HG02610 (cell line): ENCODE measurements around the gene WDR48.
"Not testable (repeated sequence)": the region's sequence is repeated elsewhere in the genome, so short reads cannot be mapped to it uniquely, and the experiment has no call there.

Source experiments
- ATAC-seq: cut with Tn5 transposase; IDR thresholded peaks from one replicate; pipeline ENCODE4 v1.9.1; 2021; ENCODE audit warnings: mild to moderate bottlenecking, moderate library complexity; ENCODE audit not compliant: unreplicated experiment

The WDR48 gene

GRCh38 chr3:39051649-39052561 lies at the start of gene WDR48, which contains the start of gene SCN11A:
TSS of gene WDR48 (plus strand) at chr3:39052016. CDS start at chr3:39052026, 10 bp downstream.
TSS of gene SCN11A (minus strand) at chr3:39051944. CDS start at chr3:38950362, 101,582 bp downstream.
- peak; percentile 97 for ATAC-seq

- ATAC-seq: no peak
Observed at GRCh38 chr3:39005295-39005694, 46.5 kb upstream of the WDR48 start.

- ATAC-seq: no peak
Observed at GRCh38 chr3:39011191-39011736, 40.6 kb upstream of the WDR48 start.

- no peak for ATAC-seq
Observed at GRCh38 chr3:39013289-39013688, 38.5 kb upstream of the WDR48 start.

GRCh38 chr3:39013921-39014509 lies 37.8 kb upstream of the WDR48 start:
- no peak for ATAC-seq

- no peak for ATAC-seq
Observed at GRCh38 chr3:39015418-39015817, 36.4 kb upstream of the WDR48 start.

- no peak for ATAC-seq
Observed at GRCh38 chr3:39019299-39019698, 32.5 kb upstream of the WDR48 start.

GRCh38 chr3:39021029-39021428 lies 30.8 kb upstream of the WDR48 start:
- peak; percentile 82 for ATAC-seq

GRCh38 chr3:39021465-39022285 lies 30.1 kb upstream of the WDR48 start:
- no peak for ATAC-seq

- ATAC-seq: no peak
Observed at GRCh38 chr3:39022286-39022630, 29.6 kb upstream of the WDR48 start.

GRCh38 chr3:39024497-39024896 lies 27.3 kb upstream of the WDR48 start:
- ATAC-seq: no peak

GRCh38 chr3:39025222-39025970 lies 26.4 kb upstream of the WDR48 start:
- ATAC-seq: no peak

GRCh38 chr3:39028546-39028945 lies 23.3 kb upstream of the WDR48 start:
- ATAC-seq: no peak

- no peak for ATAC-seq
Observed at GRCh38 chr3:39029556-39029955, 22.3 kb upstream of the WDR48 start.

GRCh38 chr3:39038165-39038564 lies 13.7 kb upstream of the WDR48 start:
- no peak for ATAC-seq

- ATAC-seq: no peak
Observed at GRCh38 chr3:39050029-39050428, 1.8 kb upstream of the WDR48 start.

- ATAC-seq: no peak
Observed at GRCh38 chr3:39052583-39052982, 767 bp downstream of the WDR48 start.

- ATAC-seq: no peak
Observed at GRCh38 chr3:39053696-39054095, 1.9 kb downstream of the WDR48 start.

- ATAC-seq: no peak
Observed at GRCh38 chr3:39056151-39056550, 4.3 kb downstream of the WDR48 start.

GRCh38 chr3:39061228-39061627 lies 9.4 kb downstream of the WDR48 start:
- not testable (repeated sequence) for ATAC-seq
